ENCODE data around the gene TOP2B.

The TOP2B gene

GRCh38 chr3:25653322-25653721, 11.4 kb downstream of the TOP2B start:
- H3K4me1 ChIP-seq (ENCODE audit: insufficient read depth, low read length), result peaks cover 26% of the 10 kb centered on the region; the same call in 1 of the 2 replicates
- H3K9me3 ChIP-seq (ENCODE audit: insufficient read depth, low read depth, low read length), result peaks cover 9% of the 10 kb centered on the region; the same call in 1 of the 2 replicates
- no peaks in the 10 kb centered on the region for H3K27me3 ChIP-seq (ENCODE audit: insufficient read depth, low read length)
- no peak overlapping the region for H3K27ac ChIP-seq (ENCODE audit: low read depth, low read length)
- H3K4me3 ChIP-seq (ENCODE audit: low read length), result no peak overlapping the region
- peaks cover 3% of the 10 kb centered on the region; the same call in 1 of the 2 replicates for H3K36me3 ChIP-seq (ENCODE audit: insufficient read depth, low read length)
- no peak overlapping the region for H3K9ac ChIP-seq (ENCODE audit: low read depth, low read length)
- 94% methylated on average over 3 of the region's 3 CpGs for WGBS

- H3K4me3 ChIP-seq (ENCODE audit: low read length), result no peak overlapping the region
- H3K4me1 ChIP-seq (ENCODE audit: insufficient read depth, low read length), result peaks cover 26% of the 10 kb centered on the region
- no CpG with 5 or more reads among the region's 1 CpG for WGBS
- no peak overlapping the region for H3K27ac ChIP-seq (ENCODE audit: low read depth, low read length)
- peaks cover 3% of the 10 kb centered on the region; the same call in 1 of the 2 replicates for H3K36me3 ChIP-seq (ENCODE audit: insufficient read depth, low read length)
- H3K9ac ChIP-seq (ENCODE audit: low read depth, low read length), result no peak overlapping the region
- H3K9me3 ChIP-seq (ENCODE audit: insufficient read depth, low read depth, low read length), result peaks cover 9% of the 10 kb centered on the region; the same call in 1 of the 2 replicates
- no peaks in the 10 kb centered on the region for H3K27me3 ChIP-seq (ENCODE audit: insufficient read depth, low read length)
Observed at GRCh38 chr3:25652921-25653320, 11.8 kb downstream of the TOP2B start.

GRCh38 chr3:25648925-25649830, 15.5 kb downstream of the TOP2B start:
- Histone ChIP-seq H3K4me1 (ENCODE audit: insufficient read depth, low read length) (peaks cover 20% of the 10 kb centered on the region), H3K36me3 (ENCODE audit: insufficient read depth, low read length) (peaks cover 10% of the 10 kb centered on the region), H3K9me3 (ENCODE audit: insufficient read depth, low read depth, low read length) (peaks cover 9% of the 10 kb centered on the region; the same call in 1 of the 2 replicates), H3K4me3 (ENCODE audit: low read length) (no peak overlapping the region), H3K27me3 (ENCODE audit: insufficient read depth, low read length) (no peaks in the 10 kb centered on the region), H3K27ac (ENCODE audit: low read depth, low read length) (no peak overlapping the region), H3K9ac (ENCODE audit: low read depth, low read length) (no peak overlapping the region)
- WGBS, result no CpG with 5 or more reads among the region's 1 CpG

GRCh38 chr3:25648107-25648535, 16.6 kb downstream of the TOP2B start:
- 32% methylated on average over 3 of the region's 3 CpGs for WGBS
- peaks cover 10% of the 10 kb centered on the region for H3K4me1 ChIP-seq (ENCODE audit: insufficient read depth, low read length)
- peak overlapping the region; percentile 23; the same call in 1 of the 2 replicates for H3K9ac ChIP-seq (ENCODE audit: low read depth, low read length)
- no peaks in the 10 kb centered on the region for H3K27me3 ChIP-seq (ENCODE audit: insufficient read depth, low read length)
- H3K4me3 ChIP-seq (ENCODE audit: low read length), result no peak overlapping the region
- peak overlapping the region; percentile 17 for H3K27ac ChIP-seq (ENCODE audit: low read depth, low read length)
- peaks cover 9% of the 10 kb centered on the region; the same call in 1 of the 2 replicates for H3K9me3 ChIP-seq (ENCODE audit: insufficient read depth, low read depth, low read length)
- peaks cover 20% of the 10 kb centered on the region for H3K36me3 ChIP-seq (ENCODE audit: insufficient read depth, low read length)

GRCh38 chr3:25635038-25635437, 29.7 kb downstream of the TOP2B start:
- Histone ChIP-seq H3K4me1 (ENCODE audit: insufficient read depth, low read length) (peaks cover 14% of the 10 kb centered on the region; the same call in 1 of the 2 replicates), H3K36me3 (ENCODE audit: insufficient read depth, low read length) (peaks cover 94% of the 10 kb centered on the region), H3K27ac (ENCODE audit: low read depth, low read length) (no peak overlapping the region), H3K9me3 (ENCODE audit: insufficient read depth, low read depth, low read length) (no peaks in the 10 kb centered on the region), H3K27me3 (ENCODE audit: insufficient read depth, low read length) (no peaks in the 10 kb centered on the region), H3K9ac (ENCODE audit: low read depth, low read length) (no peak overlapping the region), H3K4me3 (ENCODE audit: low read length) (no peak overlapping the region)
- 88% methylated on average over 2 of the region's 3 CpGs for WGBS

- no peaks in the 10 kb centered on the region for H3K9me3 ChIP-seq (ENCODE audit: insufficient read depth, low read depth, low read length)
- peaks cover 14% of the 10 kb centered on the region; the same call in 1 of the 2 replicates for H3K4me1 ChIP-seq (ENCODE audit: insufficient read depth, low read length)
- H3K27ac ChIP-seq (ENCODE audit: low read depth, low read length), result no peak overlapping the region
- H3K9ac ChIP-seq (ENCODE audit: low read depth, low read length), result no peak overlapping the region
- no peaks in the 10 kb centered on the region for H3K27me3 ChIP-seq (ENCODE audit: insufficient read depth, low read length)
- H3K36me3 ChIP-seq (ENCODE audit: insufficient read depth, low read length), result peaks cover 97% of the 10 kb centered on the region
- 94% methylated on average over 3 of the region's 3 CpGs for WGBS
- H3K4me3 ChIP-seq (ENCODE audit: low read length), result no peak overlapping the region
Observed at GRCh38 chr3:25633919-25634318, 30.8 kb downstream of the TOP2B start.

GRCh38 chr3:25631989-25632388, 32.7 kb downstream of the TOP2B start:
- H3K27ac ChIP-seq (ENCODE audit: low read depth, low read length), result no peak overlapping the region
- H3K4me3 ChIP-seq (ENCODE audit: low read length), result no peak overlapping the region
- H3K9me3 ChIP-seq (ENCODE audit: insufficient read depth, low read depth, low read length), result no peaks in the 10 kb centered on the region
- H3K4me1 ChIP-seq (ENCODE audit: insufficient read depth, low read length), result peaks cover 14% of the 10 kb centered on the region; the same call in 1 of the 2 replicates
- H3K36me3 ChIP-seq (ENCODE audit: insufficient read depth, low read length), result peaks cover 97% of the 10 kb centered on the region
- 88% methylated on average over 1 of the region's 1 CpG for WGBS
- H3K27me3 ChIP-seq (ENCODE audit: insufficient read depth, low read length), result no peaks in the 10 kb centered on the region
- H3K9ac ChIP-seq (ENCODE audit: low read depth, low read length), result no peak overlapping the region

GRCh38 chr3:25621087-25621486, 43.6 kb downstream of the TOP2B start:
- WGBS, result 98% methylated on average over 2 of the region's 2 CpGs
- Histone ChIP-seq H3K4me3 (ENCODE audit: low read length) (no peak overlapping the region), H3K27me3 (ENCODE audit: insufficient read depth, low read length) (no peaks in the 10 kb centered on the region), H3K27ac (ENCODE audit: low read depth, low read length) (no peak overlapping the region), H3K9me3 (ENCODE audit: insufficient read depth, low read depth, low read length) (no peaks in the 10 kb centered on the region), H3K9ac (ENCODE audit: low read depth, low read length) (no peak overlapping the region), H3K36me3 (ENCODE audit: insufficient read depth, low read length) (peaks cover 97% of the 10 kb centered on the region), H3K4me1 (ENCODE audit: insufficient read depth, low read length) (no peaks in the 10 kb centered on the region)

GRCh38 chr3:25620493-25620892, 44.2 kb downstream of the TOP2B start:
- 99% methylated on average over 4 of the region's 5 CpGs for WGBS

GRCh38 chr3:25619382-25619781, 45.3 kb downstream of the TOP2B start:
- Histone ChIP-seq H3K27me3 (ENCODE audit: insufficient read depth, low read length) (no peaks in the 10 kb centered on the region), H3K27ac (ENCODE audit: low read depth, low read length) (no peak overlapping the region), H3K9me3 (ENCODE audit: insufficient read depth, low read depth, low read length) (no peaks in the 10 kb centered on the region), H3K9ac (ENCODE audit: low read depth, low read length) (no peak overlapping the region), H3K4me3 (ENCODE audit: low read length) (no peak overlapping the region), H3K4me1 (ENCODE audit: insufficient read depth, low read length) (no peaks in the 10 kb centered on the region), H3K36me3 (ENCODE audit: insufficient read depth, low read length) (peaks cover 97% of the 10 kb centered on the region)

More at GRCh38 chr3:25620493-25620892, 44.2 kb downstream of the TOP2B start:
- Histone ChIP-seq H3K9ac (ENCODE audit: low read depth, low read length) (no peak overlapping the region), H3K4me3 (ENCODE audit: low read length) (no peak overlapping the region), H3K36me3 (ENCODE audit: insufficient read depth, low read length) (peaks cover 97% of the 10 kb centered on the region), H3K27ac (ENCODE audit: low read depth, low read length) (no peak overlapping the region), H3K4me1 (ENCODE audit: insufficient read depth, low read length) (no peaks in the 10 kb centered on the region), H3K9me3 (ENCODE audit: insufficient read depth, low read depth, low read length) (no peaks in the 10 kb centered on the region), H3K27me3 (ENCODE audit: insufficient read depth, low read length) (no peaks in the 10 kb centered on the region)

GRCh38 chr3:25618028-25618427, 46.7 kb downstream of the TOP2B start:
- no peak overlapping the region for H3K9ac ChIP-seq (ENCODE audit: low read depth, low read length)
- peaks cover 97% of the 10 kb centered on the region for H3K36me3 ChIP-seq (ENCODE audit: insufficient read depth, low read length)
- no peak overlapping the region for H3K27ac ChIP-seq (ENCODE audit: low read depth, low read length)
- no peaks in the 10 kb centered on the region for H3K9me3 ChIP-seq (ENCODE audit: insufficient read depth, low read depth, low read length)
- H3K4me3 ChIP-seq (ENCODE audit: low read length), result no peak overlapping the region
- H3K4me1 ChIP-seq (ENCODE audit: insufficient read depth, low read length), result no peaks in the 10 kb centered on the region
- H3K27me3 ChIP-seq (ENCODE audit: insufficient read depth, low read length), result no peaks in the 10 kb centered on the region
